GM19099 (cell line): Measurements from ENCODE around the gene PRDM8.

ENCODE experiments used
- POLR2A ChIP-seq: IDR thresholded peaks from 3 replicates; pipeline ENCODE4 v1.6.1; 2011; ENCODE audit warnings: low read depth; ENCODE audit not compliant: insufficient read length; ENCODE audit errors: extremely low read depth

PRDM8 gene

DNA sequence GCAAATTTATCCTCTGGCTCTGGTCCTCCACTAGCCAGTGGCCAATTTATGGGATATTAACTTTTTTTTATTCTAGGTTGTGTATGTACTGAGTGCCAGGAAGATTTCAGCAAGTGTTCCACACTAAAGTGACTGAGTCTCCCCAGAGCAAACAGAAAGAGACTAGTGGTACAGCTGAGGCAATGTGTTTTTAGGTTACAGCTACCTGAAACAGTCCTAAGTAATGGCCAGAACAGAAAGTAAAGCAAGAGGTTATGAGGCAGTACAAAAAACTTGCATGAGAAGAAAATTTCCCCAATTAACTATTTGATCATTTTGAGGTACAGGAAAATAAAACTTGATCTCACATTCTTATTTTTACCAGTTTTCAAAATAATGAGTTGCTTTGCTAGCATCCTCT, 31.2 kb downstream of the PRDM8 start:
- no peak for TF ChIP-seq POLR2A

- TF ChIP-seq POLR2A, result no peak
Measured at GRCh38 chr4:80229128-80229527, 31.8 kb downstream of the PRDM8 start.

GRCh38 chr4:80229590-80229989, 32.3 kb downstream of the PRDM8 start:
- TF ChIP-seq POLR2A, result no peak

DNA sequence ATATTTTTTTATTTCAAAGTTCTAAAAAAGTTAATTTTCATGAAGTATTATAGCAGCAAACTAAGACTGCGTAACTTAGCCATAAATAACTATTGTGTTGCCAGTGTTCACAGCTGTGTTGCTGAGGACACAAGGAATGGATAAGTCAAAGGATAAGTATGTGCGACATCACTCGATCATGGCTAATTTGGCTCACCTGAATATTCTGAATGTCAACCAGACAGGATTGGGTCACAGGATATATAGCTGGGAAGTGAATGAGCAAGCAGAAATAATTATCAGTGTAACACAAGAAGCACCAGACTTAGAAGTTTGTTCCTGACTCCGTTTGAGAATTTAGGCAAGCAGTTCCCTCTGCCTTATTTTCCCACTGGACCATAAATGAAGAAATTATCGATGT, 33.9 kb downstream of the PRDM8 start:
- TF ChIP-seq POLR2A, result no peak

DNA sequence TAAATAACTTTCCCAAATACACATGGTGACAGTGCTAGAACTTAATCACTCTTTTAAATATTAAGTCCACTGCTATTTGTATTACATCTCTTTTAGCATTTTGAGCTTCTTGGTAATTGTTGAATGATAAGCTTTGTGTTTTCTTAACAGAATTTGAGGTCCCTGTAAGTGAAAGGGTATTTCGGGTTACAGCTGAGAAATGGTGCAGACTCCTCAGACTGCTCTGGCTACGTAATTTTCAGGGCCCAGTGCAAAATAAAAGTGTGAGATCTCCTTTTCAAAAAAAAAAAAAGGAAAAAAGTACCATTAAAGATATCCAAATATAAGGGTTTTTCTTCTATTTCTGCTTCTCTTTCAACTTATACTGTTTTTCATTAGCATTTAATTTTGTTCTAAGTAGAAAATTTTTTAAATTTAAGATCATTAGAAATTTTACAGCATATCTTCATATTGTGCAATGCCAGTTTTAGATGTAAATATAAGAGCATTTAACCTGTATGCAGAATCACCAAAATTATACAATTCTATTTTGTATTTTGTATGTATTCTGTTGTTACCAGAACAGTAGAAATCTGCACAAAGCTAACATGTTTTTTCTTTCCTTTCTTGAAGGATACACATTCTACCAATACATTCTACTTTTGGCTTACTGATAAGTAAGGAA, 35.5 kb downstream of the PRDM8 start:
- TF ChIP-seq POLR2A, result no peak

GRCh38 chr4:80233390-80233789, 36.1 kb downstream of the PRDM8 start:
- TF ChIP-seq POLR2A, result no peak

- no peak for TF ChIP-seq POLR2A
Measured at GRCh38 chr4:80235451-80235850, 38.1 kb downstream of the PRDM8 start.

DNA sequence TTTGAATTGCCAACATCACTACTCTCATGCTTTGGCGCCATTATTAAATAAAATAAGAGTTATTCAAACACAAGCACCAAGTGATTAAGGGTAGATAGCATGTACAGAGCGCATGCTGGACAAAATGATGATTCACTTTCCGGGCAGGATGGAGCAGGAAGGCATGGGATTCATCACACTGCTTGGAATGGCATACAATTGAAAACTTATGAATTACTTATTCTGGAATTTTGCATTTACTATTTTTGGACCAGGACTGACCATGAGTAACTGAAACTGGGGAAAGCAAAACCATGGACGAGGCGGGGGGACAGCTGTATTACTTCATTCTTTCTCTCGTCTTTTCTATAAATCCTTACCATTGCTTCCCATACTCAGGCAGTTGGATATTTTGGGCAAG, 40.7 kb downstream of the PRDM8 start:
- no peak for TF ChIP-seq POLR2A

DNA sequence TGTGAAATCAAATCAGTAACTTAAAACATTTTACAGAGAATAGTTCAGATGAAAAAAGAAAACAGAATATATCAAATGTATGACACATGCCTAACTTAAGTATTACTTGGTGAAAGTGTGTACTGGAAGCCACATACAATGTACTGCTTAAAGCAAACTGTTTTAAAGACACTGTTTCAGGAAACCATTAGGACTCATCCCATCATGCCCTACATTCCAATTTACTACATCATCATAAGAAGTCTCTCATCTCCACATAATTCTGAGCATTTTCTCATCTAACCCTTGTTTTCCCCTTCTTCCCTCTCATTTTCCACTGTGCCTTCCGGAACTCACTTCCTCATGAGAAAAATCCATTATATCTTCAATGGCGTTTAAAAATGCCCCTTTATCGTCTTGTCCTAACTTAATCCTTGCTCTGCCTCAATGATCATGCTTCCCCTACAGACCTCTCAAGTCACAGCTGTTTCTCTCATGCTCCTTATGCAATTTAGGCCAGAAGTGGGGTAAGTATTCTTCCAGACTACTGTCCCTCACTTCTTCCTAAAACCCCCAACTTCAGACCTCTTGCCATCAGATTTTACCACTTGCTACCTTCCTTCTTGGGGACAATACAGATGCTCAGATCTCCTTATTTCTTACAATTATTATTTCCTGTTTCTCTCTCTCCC, 42.3 kb downstream of the PRDM8 start:
- TF ChIP-seq POLR2A, result no peak

DNA sequence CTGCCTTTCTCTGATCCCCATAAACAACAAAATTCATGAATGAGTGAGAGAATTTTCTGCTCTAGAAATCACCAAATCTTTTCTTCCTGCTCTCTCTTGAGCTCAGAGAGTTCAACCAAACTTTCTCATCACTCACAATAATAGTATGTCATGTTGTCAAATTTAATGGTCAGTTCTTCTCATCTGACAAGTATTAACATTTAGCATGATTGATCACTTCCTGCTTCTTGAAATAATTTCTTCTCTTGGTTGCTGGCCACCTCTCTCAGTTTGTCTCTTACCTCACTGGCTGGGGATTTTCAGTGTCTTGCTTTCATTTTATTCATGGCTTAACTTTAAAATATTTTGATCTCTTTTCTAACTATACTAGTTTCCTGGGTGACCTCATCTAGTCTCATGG, 43.7 kb downstream of the PRDM8 start:
- TF ChIP-seq POLR2A, result no peak

DNA sequence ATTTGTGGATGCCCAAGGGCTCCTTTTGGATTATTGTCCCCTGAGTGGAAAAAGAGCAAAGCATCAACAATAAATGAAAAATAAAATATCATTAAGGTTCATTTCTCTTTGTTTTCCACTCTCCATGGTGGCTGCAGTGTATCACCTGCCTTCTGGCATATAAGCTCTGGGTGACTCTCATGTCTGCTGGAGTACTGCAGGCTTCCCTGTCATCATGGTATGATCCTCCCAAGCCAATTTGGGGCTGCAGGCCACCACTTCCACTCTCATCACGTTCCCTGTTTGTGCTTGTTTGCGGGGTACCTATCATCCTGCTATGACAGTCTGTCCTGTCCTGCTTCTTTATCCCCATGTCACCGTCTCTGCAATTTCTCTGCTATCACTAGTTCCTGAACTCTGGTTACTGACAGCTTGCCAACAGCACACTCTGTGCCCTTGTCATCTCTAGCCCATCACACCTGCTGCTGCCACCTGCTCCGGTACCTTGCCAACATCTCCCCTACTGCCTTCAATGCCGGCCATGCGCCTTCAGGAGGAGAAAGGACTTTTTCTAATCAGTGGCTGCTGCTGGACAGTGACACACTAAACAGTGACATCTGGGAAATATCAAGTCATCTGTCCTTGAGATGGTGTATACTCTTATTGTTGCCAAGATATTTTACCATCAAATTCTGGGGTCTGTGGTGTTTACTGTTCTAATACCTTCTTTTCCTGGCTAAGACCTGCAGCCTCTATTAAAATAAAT, 46.1 kb downstream of the PRDM8 start:
- no peak for TF ChIP-seq POLR2A

DNA sequence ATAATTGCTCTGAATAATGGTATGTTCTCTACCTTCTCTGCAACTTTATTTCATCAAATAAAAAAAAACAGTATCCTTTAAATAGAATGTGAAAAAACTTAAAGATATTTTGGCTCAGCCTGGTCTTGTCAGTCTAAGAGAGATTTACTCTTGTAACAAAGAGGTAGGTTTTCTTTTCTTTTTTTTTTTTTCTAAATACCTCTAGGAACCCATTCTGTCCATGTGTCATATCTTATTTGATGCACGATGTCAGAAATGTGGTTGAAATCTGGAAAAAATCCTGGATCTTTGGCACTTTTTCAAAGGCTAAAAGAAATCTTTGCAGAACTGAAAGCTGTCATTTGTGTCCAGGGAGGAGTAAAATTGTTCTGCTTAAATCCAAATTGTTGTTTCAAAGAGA, 51.8 kb downstream of the PRDM8 start:
- TF ChIP-seq POLR2A, result no peak

GRCh38 chr4:80252427-80252826, 55.1 kb downstream of the PRDM8 start:
- no peak for TF ChIP-seq POLR2A

- no peak for TF ChIP-seq POLR2A
Measured at GRCh38 chr4:80252953-80253352, 55.6 kb downstream of the PRDM8 start.

DNA sequence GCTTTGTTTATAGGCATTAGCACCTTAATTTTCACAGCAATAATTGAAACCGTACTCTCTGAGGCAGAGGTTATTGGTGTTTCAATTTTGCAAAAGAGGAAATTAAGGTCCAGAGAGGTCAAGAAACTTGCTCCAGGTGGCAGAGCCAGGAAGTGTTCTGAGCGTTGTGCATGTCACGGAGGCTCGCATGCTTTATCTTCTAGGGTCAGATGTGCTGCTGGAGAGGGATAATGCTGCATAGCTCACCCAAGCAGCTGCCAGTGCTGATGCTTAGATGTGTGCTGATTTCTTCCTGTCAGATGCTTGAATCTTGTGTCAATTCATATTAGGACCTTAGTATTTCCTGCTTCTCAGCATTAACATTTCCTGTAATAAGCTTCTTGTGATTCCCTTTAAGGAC, 56.2 kb downstream of the PRDM8 start:
- no peak for TF ChIP-seq POLR2A
